HG03103 (cell line): ENCODE results near the gene HOXD4.

Experiments
- ATAC-seq: cut with Tn5 transposase; IDR thresholded peaks from one replicate; pipeline ENCODE4 v1.9.1; 2021; ENCODE audit warnings: low read depth; ENCODE audit not compliant: unreplicated experiment

Gene HOXD4

GRCh38 chr2:176124947-176125771 lies 26.2 kb upstream of the HOXD4 start:
- no peak for ATAC-seq

- no peak for ATAC-seq
Measured at GRCh38 chr2:176125772-176126054, 25.6 kb upstream of the HOXD4 start.

- ATAC-seq, result no peak
Measured at GRCh38 chr2:176126929-176127773, 24.2 kb upstream of the HOXD4 start.

- no peak for ATAC-seq
Measured at GRCh38 chr2:176127774-176128072, 23.6 kb upstream of the HOXD4 start.

- no peak for ATAC-seq
Measured at GRCh38 chr2:176128172-176128981, 23.0 kb upstream of the HOXD4 start.

- ATAC-seq, result no peak
Measured at GRCh38 chr2:176128982-176129796, 22.2 kb upstream of the HOXD4 start, which contains the start of gene HOXD8. Gene HOXD8 (plus strand): TSS chr2:176129705. CDS start chr2:176130367, 662 bp downstream.

GRCh38 chr2:176129813-176130146 lies 21.6 kb upstream of the HOXD4 start:
- ATAC-seq, result no peak

GRCh38 chr2:176130147-176130956 lies 21.0 kb upstream of the HOXD4 start:
- no peak for ATAC-seq

- ATAC-seq, result no peak
Measured at GRCh38 chr2:176130957-176131847, 20.1 kb upstream of the HOXD4 start.

- no peak for ATAC-seq
Measured at GRCh38 chr2:176131848-176132158, 19.5 kb upstream of the HOXD4 start.

GRCh38 chr2:176132205-176133171 lies 18.9 kb upstream of the HOXD4 start:
- no peak for ATAC-seq

GRCh38 chr2:176133389-176133788 lies 18.0 kb upstream of the HOXD4 start:
- ATAC-seq, result no peak

GRCh38 chr2:176134035-176134434 lies 17.3 kb upstream of the HOXD4 start:
- ATAC-seq, result no peak

- ATAC-seq, result no peak
Measured at GRCh38 chr2:176135035-176135440, 16.3 kb upstream of the HOXD4 start.

- no peak for ATAC-seq
Measured at GRCh38 chr2:176136374-176137251, 14.7 kb upstream of the HOXD4 start.

GRCh38 chr2:176137252-176137580 lies 14.1 kb upstream of the HOXD4 start:
- no peak for ATAC-seq

- ATAC-seq, result no peak
Measured at GRCh38 chr2:176137906-176138305, 13.4 kb upstream of the HOXD4 start.
